Fibroblast of villous mesenchyme (primary cell): Measurements from ENCODE around the gene URB2. TPM values are rescaled to one million over a fixed set of nuclear protein-coding genes. Genes with fewer than 3 reads are reported as not detected.

Experiments used
- DNase-seq: peaks from one replicate; pipeline ENCODE4 v3.0.0-alpha.2; 2010; ENCODE audit warnings: low read depth
- H3K4me3 ChIP-seq: 2 replicates; pipeline ENCODE4 v1.5.1; 2011; ENCODE audit warnings: low read depth, mild to moderate bottlenecking, low read length
- CTCF ChIP-seq: IDR thresholded peaks from 2 replicates; pipeline ENCODE4 v1.5.1; 2012; ENCODE audit warnings: low read depth, mild to moderate bottlenecking, low read length; ENCODE audit not compliant: insufficient read depth
- total RNA-seq: library from RNA; depleted of rRNA; stranded (reverse); fragments of >200 nt; gene quantifications from 2 replicates; pipeline ENCODE4 v1.2.3, GENCODE V29; 2012

Gene URB2
- total RNA-seq, 1 donor, result 14.7 TPM

- TF ChIP-seq CTCF, result no peak
- DNase-seq, result no peak
Observed at GRCh38 chr1:229623225-229623624, 2.8 kb upstream of the URB2 start.

GRCh38 chr1:229623838-229624237, 2.2 kb upstream of the URB2 start:
- TF ChIP-seq CTCF, result no peak
- no peak for DNase-seq
- no peak overlapping the region for H3K4me3 ChIP-seq

More at GRCh38 chr1:229623225-229623624, 2.8 kb upstream of the URB2 start:
- no peak overlapping the region for H3K4me3 ChIP-seq

GRCh38 chr1:229624521-229625070, 1.5 kb upstream of the URB2 start:
- no peak for TF ChIP-seq CTCF
- DNase-seq, result no peak
- peak overlapping the region; percentile 87 for H3K4me3 ChIP-seq

GRCh38 chr1:229625071-229625914, 754 bp upstream of the URB2 start:
- peak; percentile 60 for DNase-seq
- H3K4me3 ChIP-seq, result peak overlapping the region; percentile 87
- no peak for TF ChIP-seq CTCF

- no peak for TF ChIP-seq CTCF
- H3K4me3 ChIP-seq, result peak overlapping the region; percentile 78
- no peak for DNase-seq
Observed at GRCh38 chr1:229627003-229627402, 956 bp downstream of the URB2 start.

- TF ChIP-seq CTCF, result no peak
- no peak overlapping the region for H3K4me3 ChIP-seq
- DNase-seq, result peak; percentile 44
Observed at GRCh38 chr1:229629261-229629660, 3.2 kb downstream of the URB2 start.
